ENCODE data around the gene ABHD2.
A peak's percentile ranks its signal among the peaks of the same experiment; 100 is the strongest.

DNA sequence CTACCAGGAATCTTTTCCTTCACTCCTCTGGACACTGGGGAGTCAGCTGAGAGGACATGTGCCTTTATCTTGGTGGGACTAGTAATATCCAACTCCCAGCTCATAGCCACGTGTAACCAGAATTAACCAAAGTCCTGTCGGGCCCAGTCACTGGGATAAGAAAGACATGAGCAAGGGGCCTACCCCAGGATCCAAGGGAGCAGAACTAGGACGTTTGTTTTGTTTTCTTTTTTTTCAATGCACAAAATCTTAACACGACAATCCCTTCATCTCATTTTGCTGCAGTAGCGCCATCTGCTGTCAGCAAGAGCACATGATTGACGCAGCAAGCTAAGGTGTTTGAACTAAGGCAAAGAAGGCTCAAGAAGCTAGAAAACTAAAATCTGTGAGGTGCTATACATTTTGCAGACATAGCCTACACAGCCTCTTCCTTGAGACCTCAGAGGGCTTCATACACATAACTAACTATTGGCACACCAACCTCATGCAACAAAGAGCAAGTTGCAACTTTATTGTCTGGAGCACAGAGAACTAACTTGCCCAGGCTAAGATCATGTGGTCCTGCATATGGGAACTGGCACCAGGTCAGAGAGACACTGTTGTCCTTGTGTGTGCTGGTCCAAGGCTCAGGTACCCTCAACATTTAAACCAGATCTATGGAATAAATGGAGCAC, 89.5 kb downstream of the ABHD2 start:
- TF ChIP-seq, protein P1, sequence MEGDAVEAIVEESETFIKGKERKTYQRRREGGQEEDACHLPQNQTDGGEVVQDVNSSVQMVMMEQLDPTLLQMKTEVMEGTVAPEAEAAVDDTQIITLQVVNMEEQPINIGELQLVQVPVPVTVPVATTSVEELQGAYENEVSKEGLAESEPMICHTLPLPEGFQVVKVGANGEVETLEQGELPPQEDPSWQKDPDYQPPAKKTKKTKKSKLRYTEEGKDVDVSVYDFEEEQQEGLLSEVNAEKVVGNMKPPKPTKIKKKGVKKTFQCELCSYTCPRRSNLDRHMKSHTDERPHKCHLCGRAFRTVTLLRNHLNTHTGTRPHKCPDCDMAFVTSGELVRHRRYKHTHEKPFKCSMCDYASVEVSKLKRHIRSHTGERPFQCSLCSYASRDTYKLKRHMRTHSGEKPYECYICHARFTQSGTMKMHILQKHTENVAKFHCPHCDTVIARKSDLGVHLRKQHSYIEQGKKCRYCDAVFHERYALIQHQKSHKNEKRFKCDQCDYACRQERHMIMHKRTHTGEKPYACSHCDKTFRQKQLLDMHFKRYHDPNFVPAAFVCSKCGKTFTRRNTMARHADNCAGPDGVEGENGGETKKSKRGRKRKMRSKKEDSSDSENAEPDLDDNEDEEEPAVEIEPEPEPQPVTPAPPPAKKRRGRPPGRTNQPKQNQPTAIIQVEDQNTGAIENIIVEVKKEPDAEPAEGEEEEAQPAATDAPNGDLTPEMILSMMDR (IDR thresholded peaks at IDR 0.05): peak; percentile 54 to 84 (median 74)
- TF ChIP-seq POLR2A (IDR thresholded peaks at IDR 0.05): no peak
